OCI-LY3 (cell line): ENCODE results near the gene RIN3.

Experiments used
- H2AFZ ChIP-seq: fragments of 200-600, 300-600 bp; shearing (Covaris generic); 2 replicates; pipeline ENCODE4 v1.6.0; 2014; ENCODE audit warnings: antibody characterized with exemption, low read depth, low read length
- H3K27ac ChIP-seq: fragments of 200-600, 300-600 bp; sonication (generic); 2 replicates; pipeline ENCODE4 v1.5.1; 2014; ENCODE audit warnings: mild to moderate bottlenecking, low read length, moderate library complexity, mixed read lengths
- H3K27me3 ChIP-seq: fragments of 200-600, 300-600 bp; sonication (generic); 2 replicates; pipeline ENCODE4 v1.6.1; 2014; ENCODE audit warnings: low read depth, low read length, mixed read lengths
- H3K36me3 ChIP-seq: fragments of 200-600, 300-600 bp; sonication (generic); replicated peaks from 2 replicates; pipeline ENCODE3; 2014; ENCODE audit warnings: low read depth, low read length, mixed read lengths
- H3K4me1 ChIP-seq: fragments of 300-600, 200-600 bp; sonication (generic); 2 replicates; pipeline ENCODE4 v1.6.1; 2014; ENCODE audit warnings: low read length, mixed read lengths
- H3K4me2 ChIP-seq: fragments of 200-600, 300-600 bp; sonication (generic); 2 replicates; pipeline ENCODE4 v1.6.1; 2014; ENCODE audit warnings: low read length, mixed read lengths
- H3K4me3 ChIP-seq: fragments of 300-600, 200-600 bp; sonication (generic); 2 replicates; pipeline ENCODE4 v1.5.1; 2014; ENCODE audit warnings: antibody characterized with exemption, mild to moderate bottlenecking, low read length, moderate library complexity
- H3K79me2 ChIP-seq: fragments of 300-600, 200-600 bp; shearing (Covaris generic); 2 replicates; pipeline ENCODE4 v1.6.1; 2014; ENCODE audit warnings: mild to moderate bottlenecking, low read length, mixed read lengths
- H3K9ac ChIP-seq: fragments of 300-600, 200-600 bp; shearing (Covaris generic); 2 replicates; pipeline ENCODE4 v1.6.0; 2014; ENCODE audit warnings: mild to moderate bottlenecking, low read length, moderate library complexity
- H3K9me3 ChIP-seq: fragments of 200-600, 300-600 bp; shearing (Covaris generic); 2 replicates; pipeline ENCODE4 v1.6.1; 2014; ENCODE audit warnings: low read length, mixed read lengths; ENCODE audit not compliant: insufficient read depth
- H4K20me1 ChIP-seq: fragments of 200-600, 300-600 bp; sonication (generic); 2 replicates; pipeline ENCODE4 v1.6.1; 2016; ENCODE audit warnings: low read length, mixed read lengths; ENCODE audit not compliant: insufficient read depth
- EZH2phosphoT487 ChIP-seq: fragments of 200-600 bp; shearing (Covaris generic); IDR thresholded peaks from 2 replicates; pipeline ENCODE4 v1.6.1; 2018; ENCODE audit warnings: antibody characterized with exemption, mixed run types, low read depth
- TF ChIP-seq, protein P1 (sequence below): fragments of 200-600, 300-600 bp; sonication (generic); IDR thresholded peaks from 2 replicates; pipeline ENCODE4 v1.5.1; 2014; ENCODE audit warnings: antibody characterized with exemption, low read length, low read depth

Gene RIN3

DNA sequence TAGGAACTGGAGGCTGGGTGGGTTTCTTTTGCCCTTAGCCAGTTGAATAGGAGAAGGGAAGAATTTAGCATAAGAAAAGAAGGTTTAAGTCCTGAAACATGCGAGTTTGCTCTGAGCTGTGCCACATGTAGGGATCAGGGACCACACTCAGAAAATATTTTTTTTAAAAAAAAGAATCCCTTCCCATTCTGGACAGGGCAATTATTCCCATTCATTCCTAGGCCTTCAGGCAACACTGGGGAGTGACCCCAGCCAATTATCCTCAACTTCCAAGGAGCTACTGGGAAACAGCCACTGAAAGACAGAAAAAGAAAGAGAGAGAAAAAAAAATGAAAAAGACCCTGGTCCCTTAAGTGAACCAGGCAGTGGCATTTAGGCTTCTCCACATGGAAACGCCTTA lies 115.1 kb downstream of the RIN3 start:
- TF ChIP-seq, protein P1, sequence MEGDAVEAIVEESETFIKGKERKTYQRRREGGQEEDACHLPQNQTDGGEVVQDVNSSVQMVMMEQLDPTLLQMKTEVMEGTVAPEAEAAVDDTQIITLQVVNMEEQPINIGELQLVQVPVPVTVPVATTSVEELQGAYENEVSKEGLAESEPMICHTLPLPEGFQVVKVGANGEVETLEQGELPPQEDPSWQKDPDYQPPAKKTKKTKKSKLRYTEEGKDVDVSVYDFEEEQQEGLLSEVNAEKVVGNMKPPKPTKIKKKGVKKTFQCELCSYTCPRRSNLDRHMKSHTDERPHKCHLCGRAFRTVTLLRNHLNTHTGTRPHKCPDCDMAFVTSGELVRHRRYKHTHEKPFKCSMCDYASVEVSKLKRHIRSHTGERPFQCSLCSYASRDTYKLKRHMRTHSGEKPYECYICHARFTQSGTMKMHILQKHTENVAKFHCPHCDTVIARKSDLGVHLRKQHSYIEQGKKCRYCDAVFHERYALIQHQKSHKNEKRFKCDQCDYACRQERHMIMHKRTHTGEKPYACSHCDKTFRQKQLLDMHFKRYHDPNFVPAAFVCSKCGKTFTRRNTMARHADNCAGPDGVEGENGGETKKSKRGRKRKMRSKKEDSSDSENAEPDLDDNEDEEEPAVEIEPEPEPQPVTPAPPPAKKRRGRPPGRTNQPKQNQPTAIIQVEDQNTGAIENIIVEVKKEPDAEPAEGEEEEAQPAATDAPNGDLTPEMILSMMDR = no peak
- TF ChIP-seq EZH2phosphoT487 = no peak
- H3K27me3 ChIP-seq = no peaks in the 10 kb centered on the region
- H3K79me2 ChIP-seq = no peaks in the 10 kb centered on the region
- no peaks in the 10 kb centered on the region for H3K4me1 ChIP-seq
- H3K4me3 ChIP-seq = no peak overlapping the region
- H3K9me3 ChIP-seq = peaks cover 12% of the 10 kb centered on the region
- no peak overlapping the region for H3K9ac ChIP-seq
- no peaks in the 10 kb centered on the region for H4K20me1 ChIP-seq
- peaks cover 3% of the 10 kb centered on the region for H3K36me3 ChIP-seq
- no peak overlapping the region for H3K27ac ChIP-seq
- no peak overlapping the region for H2AFZ ChIP-seq
- no peak overlapping the region for H3K4me2 ChIP-seq

DNA sequence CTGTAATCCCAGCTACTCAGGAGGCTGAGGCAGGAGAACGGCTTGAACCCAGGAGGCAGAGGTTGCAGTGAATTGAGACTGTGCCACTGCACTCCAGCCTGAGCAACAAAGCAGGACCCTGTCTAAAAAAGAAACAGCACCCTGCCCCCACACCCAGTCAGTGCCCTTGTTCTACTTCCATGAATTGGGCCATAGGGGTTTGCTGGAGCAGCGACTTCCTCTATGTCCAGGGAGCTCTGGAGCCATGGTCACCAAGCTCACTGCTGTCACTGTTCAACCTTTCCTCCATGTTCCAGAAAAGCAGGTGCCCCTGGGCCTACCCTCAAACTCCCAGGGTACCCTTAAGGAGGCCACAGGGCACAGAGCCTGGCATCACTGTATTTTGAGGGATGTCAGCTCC lies 116.8 kb downstream of the RIN3 start:
- no peak for TF ChIP-seq EZH2phosphoT487
- TF ChIP-seq, protein P1 = no peak
- Histone ChIP-seq H3K4me2 (no peak overlapping the region), H3K9me3 (peaks cover 12% of the 10 kb centered on the region), H3K27ac (no peak overlapping the region), H3K4me1 (no peaks in the 10 kb centered on the region), H3K79me2 (no peaks in the 10 kb centered on the region), H2AFZ (no peak overlapping the region), H3K9ac (no peak overlapping the region), H3K27me3 (no peaks in the 10 kb centered on the region), H4K20me1 (no peaks in the 10 kb centered on the region), H3K36me3 (peaks cover 3% of the 10 kb centered on the region), H3K4me3 (no peak overlapping the region)

DNA sequence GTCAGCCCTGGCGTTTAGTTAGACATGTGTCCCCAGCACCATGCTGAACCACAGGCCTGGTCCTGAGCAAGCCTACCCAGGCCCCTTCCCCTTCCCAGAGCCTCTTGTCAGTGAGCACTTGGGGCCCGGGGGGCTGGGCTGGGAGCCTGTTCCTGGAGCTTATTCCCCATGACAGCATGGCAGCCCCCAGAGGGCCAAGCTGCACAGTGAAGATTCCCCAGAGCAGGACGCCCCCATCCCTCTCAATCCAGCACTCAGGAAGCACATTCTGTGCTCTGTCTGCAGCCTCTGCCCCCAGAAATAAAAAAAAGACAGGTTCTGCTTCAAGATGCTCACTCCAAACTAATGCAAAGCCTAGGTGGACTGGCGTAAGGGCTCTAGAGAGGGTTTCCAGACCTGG lies 117.5 kb downstream of the RIN3 start:
- Histone ChIP-seq H3K9me3 (peaks cover 12% of the 10 kb centered on the region), H3K4me3 (no peak overlapping the region)

DNA sequence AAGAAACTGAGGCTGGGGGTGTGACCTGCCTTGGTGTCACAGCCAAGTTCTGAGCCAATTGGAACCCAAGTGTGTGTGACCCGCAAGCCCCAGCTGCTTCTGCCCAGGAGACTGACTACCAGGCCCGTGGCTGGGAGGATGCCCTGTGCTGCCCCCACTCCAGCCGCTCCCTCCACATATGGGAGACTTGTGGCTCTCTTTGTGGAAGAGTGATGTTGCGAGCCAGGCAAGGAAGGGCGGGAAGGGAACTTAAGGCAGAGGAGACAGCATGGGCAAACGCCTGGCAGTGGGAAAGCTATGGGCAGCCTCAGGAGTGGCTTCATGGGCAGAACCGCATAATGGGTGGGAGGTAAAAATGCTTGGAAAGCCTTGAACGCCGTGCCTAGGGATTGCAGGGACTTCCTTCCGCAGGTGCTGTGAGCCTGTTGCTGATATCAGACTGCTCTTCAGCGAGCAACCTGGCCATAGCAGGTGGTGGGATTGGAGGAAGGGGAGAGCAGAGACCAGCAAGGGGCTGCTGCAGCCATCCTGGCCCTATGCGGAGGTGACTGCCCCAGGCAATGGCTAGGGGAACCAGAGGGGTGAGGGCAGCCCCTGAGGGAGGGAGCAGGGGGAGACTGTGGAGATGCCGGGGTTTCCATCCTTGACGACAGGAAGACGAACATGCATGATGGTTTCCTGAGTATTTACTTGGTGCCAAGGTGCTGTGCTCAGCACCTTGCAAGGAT lies 119.1 kb downstream of the RIN3 start:
- H3K4me3 ChIP-seq = no peak overlapping the region
- H3K4me2 ChIP-seq = no peak overlapping the region
- H3K79me2 ChIP-seq = no peaks in the 10 kb centered on the region

More for the DNA sequence above, 117.5 kb downstream of the RIN3 start:
- no peaks in the 10 kb centered on the region for H3K79me2 ChIP-seq
- no peak overlapping the region for H3K9ac ChIP-seq
- no peaks in the 10 kb centered on the region for H3K27me3 ChIP-seq
- H4K20me1 ChIP-seq = no peaks in the 10 kb centered on the region
- H3K36me3 ChIP-seq = peaks cover 3% of the 10 kb centered on the region
- H3K4me1 ChIP-seq = no peaks in the 10 kb centered on the region
- H2AFZ ChIP-seq = no peak overlapping the region
- TF ChIP-seq, protein P1 = no peak
- TF ChIP-seq EZH2phosphoT487 = no peak
- no peak overlapping the region for H3K4me2 ChIP-seq
- no peak overlapping the region for H3K27ac ChIP-seq

More for the DNA sequence above, 119.1 kb downstream of the RIN3 start:
- no peak overlapping the region for H3K9ac ChIP-seq
- no peaks in the 10 kb centered on the region for H3K4me1 ChIP-seq
- no peaks in the 10 kb centered on the region for H4K20me1 ChIP-seq
- no peak overlapping the region for H2AFZ ChIP-seq
- no peaks in the 10 kb centered on the region for H3K27me3 ChIP-seq
- H3K9me3 ChIP-seq = peaks cover 5% of the 10 kb centered on the region; the same call in 1 of the 2 replicates
- no peak for TF ChIP-seq EZH2phosphoT487
- TF ChIP-seq, protein P1 = no peak
- H3K36me3 ChIP-seq = no peaks in the 10 kb centered on the region
- H3K27ac ChIP-seq = no peak overlapping the region
